TTC549 (cell line): Measurements from ENCODE around the gene CXCL10.
A peak's percentile ranks its signal among the peaks of the same experiment; 100 is the strongest.

Experiments
- FAIRE-seq: peaks from 2 replicates; lab custom pipeline; 2012; peaks lifted over from hg19 to GRCh38; lab: Jason Lieb, UNC

The CXCL10 gene

DNA sequence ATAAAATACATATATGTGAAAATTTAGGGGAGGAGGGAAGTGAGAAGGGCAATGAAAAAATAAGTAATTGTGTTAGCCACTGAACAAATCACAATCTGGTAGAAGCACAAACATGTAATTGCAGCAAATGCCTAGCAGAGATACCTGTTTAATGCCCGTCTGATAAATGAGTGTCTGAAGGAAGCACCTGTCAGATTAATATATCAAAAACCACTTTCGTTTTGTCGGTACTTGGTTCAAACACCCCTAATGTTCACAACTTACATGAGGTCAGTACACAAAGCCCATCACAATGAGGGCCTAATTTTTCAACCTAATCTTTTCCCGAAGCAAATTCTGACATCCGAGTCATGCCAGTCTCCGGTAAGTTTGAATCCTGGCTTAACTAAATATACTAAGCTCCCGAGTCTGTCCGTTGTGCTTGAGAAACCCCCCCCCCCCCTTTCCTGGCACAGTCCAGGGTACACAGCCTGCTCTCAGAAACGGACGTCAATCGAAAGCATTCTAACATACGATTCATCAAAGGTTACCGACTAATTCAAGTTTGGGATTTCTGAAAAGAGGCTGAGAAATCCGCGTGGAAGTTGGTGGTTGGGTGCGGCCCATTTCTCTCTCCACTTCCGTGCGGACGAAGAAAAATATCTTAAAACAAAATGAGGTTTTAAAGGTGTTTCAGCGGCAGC, 33.3 kb downstream of the CXCL10 start:
- no peak for FAIRE-seq

DNA sequence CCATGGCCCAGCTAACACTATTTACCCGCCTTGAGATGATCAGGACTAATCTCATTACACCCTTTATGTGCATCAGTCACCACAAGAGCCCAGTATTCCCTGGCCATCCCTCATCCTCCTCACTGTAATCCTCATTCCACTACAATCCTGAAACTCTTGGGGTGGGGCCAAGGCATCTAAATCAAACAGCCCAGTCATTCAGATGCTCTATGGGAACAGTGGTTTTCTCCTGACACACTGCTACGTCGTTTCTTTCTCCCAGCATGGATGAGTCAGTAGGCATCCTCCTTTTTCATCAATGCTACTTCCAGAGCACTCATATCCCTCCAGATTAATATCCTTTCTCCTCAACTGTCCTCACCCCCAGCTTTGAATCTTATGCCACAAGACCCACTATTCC, 38.2 kb downstream of the CXCL10 start:
- FAIRE-seq = no peak

DNA sequence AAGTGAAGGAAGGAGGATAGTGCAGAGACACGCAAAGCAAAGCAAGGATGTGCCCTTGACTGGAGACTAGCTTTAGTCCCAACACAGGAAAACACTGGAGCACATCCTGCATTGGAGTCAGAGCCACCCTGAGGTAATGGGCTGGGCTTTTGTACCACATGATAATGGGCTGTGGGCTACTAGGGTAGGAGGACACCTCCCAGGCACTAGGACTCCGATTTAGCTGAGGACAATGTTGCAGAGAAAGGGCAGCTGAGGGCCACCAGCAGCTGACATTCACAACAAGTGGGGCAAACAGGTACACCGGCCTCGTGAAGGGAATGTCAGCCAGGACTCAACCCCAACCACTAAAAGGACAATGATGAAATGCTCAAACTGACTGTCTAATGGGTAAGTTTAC, 42.7 kb downstream of the CXCL10 start:
- no peak for FAIRE-seq

DNA sequence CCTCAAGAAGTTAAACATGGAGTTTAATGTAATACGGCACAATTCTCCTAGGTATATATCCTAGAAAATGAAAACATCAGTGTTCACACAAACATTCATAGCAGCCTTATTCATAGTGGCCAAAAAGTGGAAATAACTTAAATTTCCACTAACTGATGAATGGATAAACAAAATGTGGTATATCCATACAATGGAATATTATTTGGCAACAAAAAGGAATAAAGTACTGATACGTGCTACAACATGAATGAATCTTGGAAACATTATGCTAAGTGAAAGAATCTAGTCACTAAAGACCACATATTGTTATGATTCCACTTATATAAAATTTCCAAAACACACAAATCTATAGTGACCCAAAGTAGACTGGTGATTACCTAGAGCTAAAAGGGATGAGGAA, 47.1 kb downstream of the CXCL10 start:
- FAIRE-seq = no peak

GRCh38 chr4:75973766-75974165, 49.5 kb downstream of the CXCL10 start:
- peak; percentile 68 for FAIRE-seq
